SK-N-DZ (cell line): ENCODE measurements around the gene OR2F2.

Source experiments
- DNase-seq: peaks from one replicate; pipeline ENCODE4 v3.0.0-alpha.2; 2015; ENCODE audit warnings: low spot score

OR2F2 gene

GRCh38 chr7:143975617-143976016, 40.6 kb downstream of the OR2F2 start:
- DNase-seq: no peak

GRCh38 chr7:143978585-143978984, 43.6 kb downstream of the OR2F2 start:
- DNase-seq: no peak

- DNase-seq: no peak
Observed at GRCh38 chr7:143979359-143979758, 44.3 kb downstream of the OR2F2 start.

GRCh38 chr7:143979998-143980397, 45.0 kb downstream of the OR2F2 start:
- no peak for DNase-seq

- DNase-seq: no peak
Observed at GRCh38 chr7:143980746-143981510, 45.9 kb downstream of the OR2F2 start.

- DNase-seq: no peak
Observed at GRCh38 chr7:143983960-143984359, 48.9 kb downstream of the OR2F2 start.
